Measurements from ENCODE around the gene IER5L. TPM values are rescaled to one million over a fixed set of nuclear protein-coding genes. Genes with fewer than 3 reads are reported as not detected.
A peak's percentile ranks its signal among the peaks of the same experiment; 100 is the strongest.
"Not testable (repeated sequence)": the region's sequence is repeated elsewhere in the genome, so short reads cannot be mapped to it uniquely, and the experiment has no call there.

The IER5L gene
- polyA plus RNA-seq, 5 donors, result 5.2 to 13.5 (median 8.0) TPM

- no peak for DNase-seq
These were observed 28.3 kb upstream of the IER5L start for GRCh38 chr9:129206401-129206800.

- no peak for DNase-seq
These were observed 26.8 kb upstream of the IER5L start for GRCh38 chr9:129204840-129205239.

- DNase-seq, result no peak
These were observed 25.5 kb upstream of the IER5L start for GRCh38 chr9:129203556-129203909.

GRCh38 chr9:129202613-129203555, 24.8 kb upstream of the IER5L start:
- peak; percentile 79 for DNase-seq

GRCh38 chr9:129201866-129202265, 23.8 kb upstream of the IER5L start:
- DNase-seq, result no peak

GRCh38 chr9:129201289-129201688, 23.2 kb upstream of the IER5L start:
- DNase-seq, result no peak

- DNase-seq, result no peak
These were observed 22.2 kb upstream of the IER5L start for GRCh38 chr9:129200255-129200654.

GRCh38 chr9:129199044-129199435, 21.0 kb upstream of the IER5L start:
- no peak for DNase-seq

GRCh38 chr9:129198319-129199043, 20.4 kb upstream of the IER5L start:
- DNase-seq, result no peak

GRCh38 chr9:129197978-129198318, 19.9 kb upstream of the IER5L start:
- no peak for DNase-seq

GRCh38 chr9:129197045-129197444, 19.0 kb upstream of the IER5L start:
- DNase-seq, result not testable (repeated sequence)

- no peak for DNase-seq
These were observed 17.5 kb upstream of the IER5L start for GRCh38 chr9:129195606-129196005.

- no peak for DNase-seq
These were observed 16.2 kb upstream of the IER5L start for GRCh38 chr9:129194221-129194620.

GRCh38 chr9:129193655-129194054, 15.6 kb upstream of the IER5L start:
- DNase-seq, result no peak

GRCh38 chr9:129191234-129191633, 13.2 kb upstream of the IER5L start:
- no peak for DNase-seq

GRCh38 chr9:129189971-129190370, 11.9 kb upstream of the IER5L start:
- DNase-seq, result not testable (repeated sequence)

GRCh38 chr9:129187042-129187441, 9.0 kb upstream of the IER5L start:
- DNase-seq, result no peak

GRCh38 chr9:129185991-129186390, 7.9 kb upstream of the IER5L start:
- no peak for DNase-seq

GRCh38 chr9:129185402-129185801, 7.3 kb upstream of the IER5L start:
- DNase-seq, result no peak

GRCh38 chr9:129184596-129185122, 6.6 kb upstream of the IER5L start:
- no peak for DNase-seq

GRCh38 chr9:129184219-129184524, 6.1 kb upstream of the IER5L start:
- DNase-seq, result no peak

GRCh38 chr9:129183495-129184218, 5.6 kb upstream of the IER5L start:
- no peak for DNase-seq
